ENCODE data around the gene STRIP2. TPM values are rescaled to one million over a fixed set of nuclear protein-coding genes. Genes with fewer than 3 reads are reported as not detected.
"Not testable (repeated sequence)": the region's sequence is repeated elsewhere in the genome, so short reads cannot be mapped to it uniquely, and the experiment has no call there.

The STRIP2 gene
- total RNA-seq, 2 donors from 2014 or later, result 8.5 to 11.3 TPM

GRCh38 chr7:129437190-129437589 lies 3.0 kb downstream of the STRIP2 start:
- no peaks in the 10 kb centered on the region for H3K36me3 ChIP-seq
- H3K9me3 ChIP-seq, result no peaks in the 10 kb centered on the region
- TF ChIP-seq CTCF (IDR thresholded peaks at IDR 0.05), result no peak
- DNase-seq (ENCODE audit: low spot score), result no peak
- H3K4me3 ChIP-seq, result no peak overlapping the region
- H3K4me1 ChIP-seq, result peaks cover 0 to 17% of the 10 kb centered on the region in 2 donors
- no peaks in the 10 kb centered on the region for H3K27me3 ChIP-seq
- H3K27ac ChIP-seq, result no peak overlapping the region

- Histone ChIP-seq H3K27me3 (no peaks in the 10 kb centered on the region), H3K9me3 (no peaks in the 10 kb centered on the region), H3K4me1 (peaks cover 0 to 21% of the 10 kb centered on the region in 2 donors), H3K27ac (peak overlapping the region in 1 of 2 donors; percentile 26), H3K36me3 (no peaks in the 10 kb centered on the region), H3K4me3 (no peak overlapping the region)
- DNase-seq (ENCODE audit: low spot score), result no peak
- TF ChIP-seq CTCF (IDR thresholded peaks at IDR 0.05), result no peak
These were observed 4.1 kb downstream of the STRIP2 start for GRCh38 chr7:129438281-129438838.

- DNase-seq (ENCODE audit: low spot score), result no peak
- no peak for TF ChIP-seq CTCF (IDR thresholded peaks at IDR 0.05)
- Histone ChIP-seq H3K36me3 (no peaks in the 10 kb centered on the region), H3K9me3 (no peaks in the 10 kb centered on the region), H3K4me1 (peaks cover 0 to 19% of the 10 kb centered on the region in 2 donors), H3K27me3 (no peaks in the 10 kb centered on the region), H3K27ac (peak overlapping the region; percentile 21 to 26), H3K4me3 (no peak overlapping the region)
These were observed 4.8 kb downstream of the STRIP2 start for GRCh38 chr7:129438839-129439651.

GRCh38 chr7:129439963-129440625 lies 5.9 kb downstream of the STRIP2 start:
- Histone ChIP-seq H3K4me3 (no peak overlapping the region), H3K9me3 (no peaks in the 10 kb centered on the region), H3K4me1 (peaks cover 0 to 15% of the 10 kb centered on the region in 2 donors), H3K27ac (peak overlapping the region in 1 of 2 donors; percentile 6), H3K27me3 (no peaks in the 10 kb centered on the region), H3K36me3 (no peaks in the 10 kb centered on the region)
- DNase-seq (ENCODE audit: low spot score), result no peak
- TF ChIP-seq CTCF (IDR thresholded peaks at IDR 0.05), result no peak

- H3K4me1 ChIP-seq, result peaks cover 0 to 7% of the 10 kb centered on the region in 2 donors
- peaks cover 0 to 1% of the 10 kb centered on the region in 2 donors for H3K9me3 ChIP-seq
- TF ChIP-seq CTCF (IDR thresholded peaks at IDR 0.05), result no peak
- no peaks in the 10 kb centered on the region for H3K36me3 ChIP-seq
- H3K27ac ChIP-seq, result peak overlapping the region; percentile 32 to 71
- DNase-seq (ENCODE audit: low spot score), result no peak
- H3K27me3 ChIP-seq, result no peaks in the 10 kb centered on the region
- H3K4me3 ChIP-seq, result no peak overlapping the region
These were observed 9.4 kb downstream of the STRIP2 start for GRCh38 chr7:129443612-129444011.

- H3K4me1 ChIP-seq; H3K9me3 ChIP-seq; H3K36me3 ChIP-seq; H3K4me3 ChIP-seq; H3K27me3 ChIP-seq; DNase-seq (ENCODE audit: low spot score): not testable (repeated sequence)
- H3K27ac ChIP-seq, result peak overlapping the region in 1 of 2 donors; percentile 71
These were observed 10.5 kb downstream of the STRIP2 start for GRCh38 chr7:129444776-129445175.

- not testable (repeated sequence) for DNase-seq (ENCODE audit: low spot score)
These were observed 12.7 kb downstream of the STRIP2 start for GRCh38 chr7:129446925-129447324.

GRCh38 chr7:129447445-129447844 lies 13.2 kb downstream of the STRIP2 start:
- not testable (repeated sequence) for H3K36me3 ChIP-seq; H3K27me3 ChIP-seq; DNase-seq (ENCODE audit: low spot score); H3K9me3 ChIP-seq; H3K4me3 ChIP-seq; H3K4me1 ChIP-seq; H3K27ac ChIP-seq

More at GRCh38 chr7:129446925-129447324, 12.7 kb downstream of the STRIP2 start:
- not testable (repeated sequence) for H3K9me3 ChIP-seq, H3K27ac ChIP-seq, H3K4me1 ChIP-seq, H3K36me3 ChIP-seq, H3K27me3 ChIP-seq, H3K4me3 ChIP-seq

- H3K36me3 ChIP-seq, H3K9me3 ChIP-seq: not testable (repeated sequence)
These were observed 14.4 kb downstream of the STRIP2 start for GRCh38 chr7:129448608-129449007.

More at GRCh38 chr7:129448608-129449007, 14.4 kb downstream of the STRIP2 start:
- DNase-seq (ENCODE audit: low spot score); H3K4me3 ChIP-seq; H3K4me1 ChIP-seq; H3K27me3 ChIP-seq; H3K27ac ChIP-seq: not testable (repeated sequence)
